Body of pancreas (tissue), 4 donors: ENCODE measurements around the gene CTNND2. TPM values are rescaled to one million over a fixed set of nuclear protein-coding genes. Genes with fewer than 3 reads are reported as not detected.

Experiments
- ATAC-seq: fragments of 150-250 bp; one replicate; pipeline ENCODE4 v1.9.1; 2016
- DNase-seq, 4 donors: peaks; one replicate each; pipeline ENCODE4 v3.0.0-alpha.2; 2019
- H3K27ac ChIP-seq, 4 donors: fragments of 200-600 bp; sonication (generic); 1 replicate in 3 of 4; 2 replicates in 1 of 4; pipeline versions ENCODE4 v1.5.1 to v1.6.1; 2016 to 2019; ENCODE audit warnings: mild to moderate bottlenecking in 1 of 4, mixed read lengths in 1 of 4, moderate library complexity in 1 of 4
- H3K27me3 ChIP-seq, 2 donors: fragments of 200-600 bp; sonication (generic); one replicate each; pipeline ENCODE4 v1.6.0; 2016; ENCODE audit warnings: mild to moderate bottlenecking in 1 of 2
- H3K36me3 ChIP-seq, 2 donors: fragments of 200-600 bp; sonication (generic); replicated peaks in 1 of 2; 2 replicates each; pipeline ENCODE4 v1.5.1; 2016; ENCODE audit warnings: low read depth in 2 of 2; ENCODE audit not compliant: insufficient read depth in 1 of 2
- H3K4me1 ChIP-seq: fragments of 200-600 bp; sonication (generic); one replicate; pipeline ENCODE4 v1.6.0; 2016
- H3K4me3 ChIP-seq, 2 donors: fragments of 200-600 bp; sonication (generic); 1 replicate in 1 of 2; 2 replicates in 1 of 2; pipeline ENCODE4 v1.5.1; 2016 to 2019
- H3K9me3 ChIP-seq, 3 donors: fragments of 200-600 bp; sonication (generic); 1 replicate in 2 of 3; 2 replicates in 1 of 3; pipeline ENCODE4 v1.5.1; 2016
- POLR2A ChIP-seq, 3 donors: fragments of 450-650 bp; IDR thresholded peaks; one replicate each; pipeline ENCODE4 v1.6.1; 2016; ENCODE audit warnings: antibody characterized with exemption in 3 of 3, mild to moderate bottlenecking in 2 of 3
- WGBS, 2 donors: methylation state at CpG; one replicate each; pipeline ENCODE4 v1.1.5; 2017; 5-methylcytosine and 5-hydroxymethylcytosine counted together
- intact Hi-C: fragments of 100-400 bp; cut with DNase I; formaldehyde crosslinking; loops from one replicate; pipeline ENCODE4 v1.15.1; 2023
- total RNA-seq, 2 donors: library from RNA; depleted of rRNA; stranded (reverse); fragments of >200 nt; gene quantifications; one replicate each; pipeline ENCODE4 v1.1.0, GENCODE V29; 2016
- TF ChIP-seq, protein P1 (sequence below), 7 experiments: fragments of 450-650 bp in 4 of 7; fragments of 200-600 bp in 3 of 7; sonication (generic) in 3 of 7; IDR thresholded peaks; one replicate each; pipeline ENCODE4 v1.5.1; 2016 to 2019; ENCODE audit warnings: antibody characterized with exemption in 7 of 7

The CTNND2 gene
- total RNA-seq, 2 donors from 2014 or later = 21.0 to 82.4 TPM

DNA sequence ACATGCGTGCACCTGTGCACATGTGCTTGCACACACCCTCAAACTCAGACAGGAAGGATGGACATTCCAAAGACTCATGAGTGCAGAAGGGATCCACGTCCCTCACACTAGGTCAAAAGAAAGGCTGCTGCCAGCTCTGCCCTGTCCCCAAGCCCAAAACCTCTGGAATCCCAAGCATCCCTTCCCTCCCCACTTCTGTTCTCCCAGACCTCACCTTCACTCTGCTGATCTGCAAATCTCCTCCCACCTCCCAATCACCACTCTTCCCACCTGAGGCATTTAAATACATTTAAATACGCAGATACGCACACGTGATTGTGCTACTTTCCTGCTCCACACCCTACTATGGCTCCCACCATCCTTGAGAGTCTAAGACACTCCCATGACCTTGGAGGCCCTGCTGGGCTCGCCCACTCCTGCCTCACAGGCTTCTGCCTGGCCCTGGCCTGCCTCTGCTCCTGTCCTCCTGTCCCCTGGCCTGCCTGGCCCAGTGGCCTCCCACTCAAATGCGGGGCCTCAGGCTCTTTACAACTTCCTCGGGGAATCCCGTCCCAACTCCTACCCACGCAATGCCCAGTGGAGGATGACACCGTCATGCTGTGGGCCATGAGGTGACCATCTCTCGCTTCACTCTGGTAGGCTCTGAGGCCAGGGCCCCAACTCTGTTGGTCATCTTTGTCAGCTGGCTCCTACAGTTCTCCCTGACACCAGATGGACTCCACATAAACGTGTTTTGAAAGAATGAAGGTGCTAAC, 664.8 kb downstream of the CTNND2 start:
- TF ChIP-seq POLR2A (IDR thresholded peaks at IDR 0.05) = no peak
- TF ChIP-seq, protein P1, sequence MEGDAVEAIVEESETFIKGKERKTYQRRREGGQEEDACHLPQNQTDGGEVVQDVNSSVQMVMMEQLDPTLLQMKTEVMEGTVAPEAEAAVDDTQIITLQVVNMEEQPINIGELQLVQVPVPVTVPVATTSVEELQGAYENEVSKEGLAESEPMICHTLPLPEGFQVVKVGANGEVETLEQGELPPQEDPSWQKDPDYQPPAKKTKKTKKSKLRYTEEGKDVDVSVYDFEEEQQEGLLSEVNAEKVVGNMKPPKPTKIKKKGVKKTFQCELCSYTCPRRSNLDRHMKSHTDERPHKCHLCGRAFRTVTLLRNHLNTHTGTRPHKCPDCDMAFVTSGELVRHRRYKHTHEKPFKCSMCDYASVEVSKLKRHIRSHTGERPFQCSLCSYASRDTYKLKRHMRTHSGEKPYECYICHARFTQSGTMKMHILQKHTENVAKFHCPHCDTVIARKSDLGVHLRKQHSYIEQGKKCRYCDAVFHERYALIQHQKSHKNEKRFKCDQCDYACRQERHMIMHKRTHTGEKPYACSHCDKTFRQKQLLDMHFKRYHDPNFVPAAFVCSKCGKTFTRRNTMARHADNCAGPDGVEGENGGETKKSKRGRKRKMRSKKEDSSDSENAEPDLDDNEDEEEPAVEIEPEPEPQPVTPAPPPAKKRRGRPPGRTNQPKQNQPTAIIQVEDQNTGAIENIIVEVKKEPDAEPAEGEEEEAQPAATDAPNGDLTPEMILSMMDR (IDR thresholded peaks at IDR 0.05) = no peak
- Histone ChIP-seq H3K27me3 (no peaks in the 10 kb centered on the region), H3K9me3 (no peaks in the 10 kb centered on the region), H3K4me1 (no peaks in the 10 kb centered on the region), H3K4me3 (no peak overlapping the region), H3K27ac (no peak overlapping the region), H3K36me3 (peaks cover 0 to 2% of the 10 kb centered on the region in 2 donors)
- DNase-seq = no peak
- no peak for ATAC-seq
- intact Hi-C loops = no loop called here
- 92 to 95% methylated on average over 13 of the region's 13 CpGs for WGBS, 2 donors

DNA sequence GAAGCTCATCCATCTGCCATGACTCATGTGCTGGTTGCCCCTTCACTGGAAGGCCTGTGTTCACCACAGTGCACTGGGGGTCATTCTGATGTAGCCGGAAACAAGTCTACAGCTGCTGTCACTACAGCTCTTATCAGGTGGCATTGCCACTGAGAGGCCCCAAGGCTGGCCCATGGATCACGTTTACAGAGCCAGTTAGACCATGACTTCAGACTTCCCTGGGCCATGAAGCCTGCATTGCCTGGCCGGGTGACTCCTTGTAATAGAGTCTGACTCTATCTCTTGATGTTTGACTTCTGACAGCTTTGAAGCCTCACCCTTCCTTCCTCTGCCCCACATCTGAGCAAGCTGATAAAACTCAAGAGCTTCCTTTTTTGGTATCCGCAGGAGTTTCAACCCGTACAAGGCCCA, 669.7 kb downstream of the CTNND2 start:
- H3K36me3 ChIP-seq = peaks cover 0 to 2% of the 10 kb centered on the region in 2 donors
- H3K27me3 ChIP-seq = no peaks in the 10 kb centered on the region
- H3K4me3 ChIP-seq = no peak overlapping the region
- ATAC-seq = peak; percentile 12
- H3K27ac ChIP-seq = no peak overlapping the region
- whole genome bisulfite sequencing, 2 donors = 59 to 79% methylated on average over 5 of the region's 5 CpGs
- H3K9me3 ChIP-seq = peaks cover 0 to 5% (median 0%) of the 10 kb centered on the region in 3 donors
- DNase-seq = no peak
- intact Hi-C loops = no loop called here
- H3K4me1 ChIP-seq = no peaks in the 10 kb centered on the region
- TF ChIP-seq, protein P1 (IDR thresholded peaks at IDR 0.05) = no peak
- no peak for TF ChIP-seq POLR2A (IDR thresholded peaks at IDR 0.05)

DNA sequence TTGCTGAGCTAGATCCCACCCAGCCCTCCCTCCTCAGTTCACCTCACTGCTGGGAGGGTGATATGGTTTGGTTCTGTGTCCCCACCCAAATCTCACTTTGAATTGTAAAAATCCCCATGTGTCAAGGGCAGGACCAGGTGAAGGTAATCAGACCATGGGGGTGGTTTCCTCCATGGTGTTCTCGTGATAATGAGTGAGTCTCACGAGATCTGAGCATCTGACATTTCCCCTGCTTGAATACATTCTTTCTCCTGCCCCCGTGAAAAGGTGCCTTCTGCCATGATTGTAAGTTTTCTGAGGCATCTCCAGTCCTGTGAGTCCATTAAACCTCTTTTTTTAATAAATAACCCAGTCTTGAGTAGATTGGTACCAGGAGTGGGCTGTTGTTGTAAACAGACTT, 673.4 kb downstream of the CTNND2 start:
- TF ChIP-seq, protein P1 (IDR thresholded peaks at IDR 0.05) = no peak
- TF ChIP-seq POLR2A (IDR thresholded peaks at IDR 0.05) = no peak
- WGBS, 2 donors = 93 to 94% methylated on average over 3 of the region's 3 CpGs

DNA sequence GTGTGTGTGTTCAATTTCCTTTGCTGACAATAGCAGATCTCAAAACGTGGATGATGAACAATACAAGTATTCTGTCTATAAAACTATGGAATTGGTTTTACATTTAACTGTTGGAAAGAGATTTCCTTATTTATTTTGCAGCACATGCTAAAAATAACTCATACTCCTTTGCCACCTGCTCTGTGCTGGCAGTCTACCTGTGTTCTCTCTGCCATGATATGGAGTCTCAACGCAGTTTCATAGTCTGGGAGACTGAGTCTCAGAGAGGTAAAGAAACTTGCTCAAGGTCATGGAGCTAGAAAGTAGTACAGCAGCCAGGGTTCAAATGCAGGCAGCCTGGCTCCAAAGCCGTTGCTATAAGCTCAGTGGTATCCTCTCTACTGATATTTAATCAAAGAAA, 677.2 kb downstream of the CTNND2 start:
- Histone ChIP-seq H3K4me3 (no peak overlapping the region), H3K9me3 (peaks cover 0 to 3% (median 0%) of the 10 kb centered on the region in 3 donors), H3K4me1 (peaks cover 10% of the 10 kb centered on the region), H3K27ac (no peak overlapping the region), H3K36me3 (no peaks in the 10 kb centered on the region), H3K27me3 (no peaks in the 10 kb centered on the region)
- TF ChIP-seq, protein P1 (IDR thresholded peaks at IDR 0.05) = no peak
- TF ChIP-seq POLR2A (IDR thresholded peaks at IDR 0.05) = no peak
- WGBS, 2 donors = 29 to 35% methylated on average over 3 of the region's 3 CpGs
- intact Hi-C loops = no loop called here
- ATAC-seq (no peak), DNase-seq (no peak)

More for the DNA sequence above, 673.4 kb downstream of the CTNND2 start:
- intact Hi-C loops = no loop called here
- H3K4me1 ChIP-seq = peaks cover 10% of the 10 kb centered on the region
- H3K4me3 ChIP-seq = no peak overlapping the region
- H3K27me3 ChIP-seq = no peaks in the 10 kb centered on the region
- no peak overlapping the region for H3K27ac ChIP-seq
- H3K36me3 ChIP-seq = no peaks in the 10 kb centered on the region
- DNase-seq (no peak), ATAC-seq (no peak)
- H3K9me3 ChIP-seq = peaks cover 0 to 5% (median 0%) of the 10 kb centered on the region in 3 donors
